Putamen (tissue), 1 donor: ENCODE measurements around the gene PPP2R1A.
A peak's percentile ranks its signal among the peaks of the same experiment; 100 is the strongest.
"Not testable (repeated sequence)": the region's sequence is repeated elsewhere in the genome, so short reads cannot be mapped to it uniquely, and the experiment has no call there.

Experiments
- DNase-seq: peaks from one replicate; pipeline ENCODE4 v3.0.0-alpha.2; 2016; ENCODE audit warnings: low spot score

The PPP2R1A gene

GRCh38 chr19:52244021-52244420 lies 54.2 kb downstream of the PPP2R1A start:
- no peak for DNase-seq

GRCh38 chr19:52248241-52248640 lies 58.4 kb downstream of the PPP2R1A start:
- no peak for DNase-seq

GRCh38 chr19:52258426-52258825 lies 68.6 kb downstream of the PPP2R1A start:
- DNase-seq, result no peak

GRCh38 chr19:52265556-52265955 lies 75.7 kb downstream of the PPP2R1A start:
- DNase-seq, result not testable (repeated sequence)

GRCh38 chr19:52269338-52270261 lies 79.7 kb downstream of the PPP2R1A start, which contains the start of gene ZNF766:
Gene ZNF766 (plus strand): TSS chr19:52269587. CDS start chr19:52269614, 27 bp downstream.
- peak; percentile 94 for DNase-seq

GRCh38 chr19:52270266-52270885 lies 80.5 kb downstream of the PPP2R1A start:
- DNase-seq, result peak; percentile 0

- no peak for DNase-seq
Measured at GRCh38 chr19:52273301-52273700, 83.4 kb downstream of the PPP2R1A start.

- DNase-seq, result no peak
Measured at GRCh38 chr19:52274191-52274590, 84.3 kb downstream of the PPP2R1A start.

GRCh38 chr19:52275988-52276387 lies 86.1 kb downstream of the PPP2R1A start:
- DNase-seq, result no peak

- DNase-seq, result no peak
Measured at GRCh38 chr19:52277471-52277870, 87.6 kb downstream of the PPP2R1A start.
